GM18502 (cell line): ENCODE data around the gene PRR22.

ENCODE experiments used
- ATAC-seq: cut with Tn5 transposase; IDR thresholded peaks from one replicate; pipeline ENCODE4 v1.9.1; 2021; ENCODE audit warnings: mild to moderate bottlenecking; ENCODE audit not compliant: unreplicated experiment, poor library complexity

The PRR22 gene

GRCh38 chr19:5814852-5815246, 30.3 kb upstream of the PRR22 start:
- no peak for ATAC-seq

- no peak for ATAC-seq
Measured at GRCh38 chr19:5814123-5814851, 29.7 kb upstream of the PRR22 start.

DNA sequence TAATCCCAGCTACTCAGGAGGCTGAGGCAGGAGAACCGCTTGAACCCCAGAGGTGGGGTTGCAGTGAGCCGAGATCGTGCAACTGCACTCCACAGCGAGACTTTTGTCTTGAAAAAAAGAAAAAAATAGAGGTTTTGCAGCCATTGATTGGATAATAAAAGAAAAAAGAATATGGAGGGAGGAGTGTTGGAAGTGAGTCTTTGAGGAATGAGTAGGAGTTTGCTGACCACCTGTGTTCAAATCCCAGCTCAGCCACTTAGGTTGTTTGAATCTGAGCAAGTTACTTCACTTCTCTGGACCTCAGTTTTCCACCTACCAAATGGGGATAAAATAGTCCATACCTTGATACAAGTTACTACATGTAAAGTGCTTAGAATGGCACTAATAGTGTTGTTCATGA, 26.6 kb upstream of the PRR22 start:
- ATAC-seq = no peak

DNA sequence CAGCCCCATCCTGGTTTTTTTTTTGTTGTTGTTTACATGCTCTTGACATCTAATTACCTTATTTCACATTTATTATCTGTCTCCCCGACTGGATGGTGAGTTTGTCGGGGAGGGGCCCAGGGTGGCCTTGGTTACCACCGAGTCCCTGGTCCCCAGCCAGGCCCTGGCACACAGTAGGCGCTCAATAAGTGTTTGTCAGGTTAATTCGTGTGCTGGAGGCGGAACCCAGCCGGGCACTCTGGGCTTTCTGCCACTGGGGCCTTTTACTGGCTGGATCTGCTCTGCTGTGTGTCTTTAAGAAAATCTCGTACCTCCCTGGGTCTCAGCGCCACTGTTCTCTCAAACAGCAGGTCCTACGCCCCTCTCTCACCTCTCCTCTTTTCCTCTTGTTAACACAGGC, 24.9 kb upstream of the PRR22 start:
- ATAC-seq = no peak

GRCh38 chr19:5809053-5809452, 24.5 kb upstream of the PRR22 start:
- no peak for ATAC-seq

DNA sequence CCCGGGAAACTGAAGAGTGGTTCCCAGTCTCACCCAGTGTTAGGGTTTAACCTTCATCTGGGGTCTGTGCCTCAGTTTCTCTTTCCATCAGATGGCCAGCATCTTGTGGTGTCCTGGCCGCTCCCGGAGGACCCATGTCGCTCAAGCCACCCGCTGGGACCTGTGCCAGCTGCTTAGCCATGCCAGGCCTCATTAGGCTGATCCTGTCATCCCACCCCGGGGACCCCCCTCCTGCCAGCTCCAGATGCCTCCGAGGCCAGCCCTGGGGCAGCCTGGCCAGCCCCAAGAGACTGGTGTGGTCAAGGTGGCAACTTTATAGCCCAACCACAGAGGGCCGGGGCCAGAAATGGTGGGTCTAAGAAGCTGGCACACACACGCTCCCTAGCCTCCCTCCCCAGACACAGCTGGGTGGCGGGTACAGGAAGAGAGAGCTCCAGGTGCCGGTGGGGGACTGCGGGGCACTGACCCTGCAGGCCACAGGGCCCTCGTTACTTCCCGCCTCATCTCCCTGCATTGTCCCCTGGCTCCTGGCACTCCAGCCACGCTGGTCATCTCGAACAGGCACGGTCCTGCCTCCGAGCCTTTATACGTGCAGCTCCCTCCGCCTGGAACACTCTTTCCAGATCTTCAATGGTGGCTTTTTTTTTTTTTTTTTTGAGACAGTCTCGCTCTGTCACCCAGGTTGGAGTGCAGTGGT, 23.7 kb upstream of the PRR22 start:
- no peak for ATAC-seq

GRCh38 chr19:5806905-5807304, 22.4 kb upstream of the PRR22 start:
- no peak for ATAC-seq

- no peak for ATAC-seq
Measured at GRCh38 chr19:5806133-5806489, 21.6 kb upstream of the PRR22 start.

DNA sequence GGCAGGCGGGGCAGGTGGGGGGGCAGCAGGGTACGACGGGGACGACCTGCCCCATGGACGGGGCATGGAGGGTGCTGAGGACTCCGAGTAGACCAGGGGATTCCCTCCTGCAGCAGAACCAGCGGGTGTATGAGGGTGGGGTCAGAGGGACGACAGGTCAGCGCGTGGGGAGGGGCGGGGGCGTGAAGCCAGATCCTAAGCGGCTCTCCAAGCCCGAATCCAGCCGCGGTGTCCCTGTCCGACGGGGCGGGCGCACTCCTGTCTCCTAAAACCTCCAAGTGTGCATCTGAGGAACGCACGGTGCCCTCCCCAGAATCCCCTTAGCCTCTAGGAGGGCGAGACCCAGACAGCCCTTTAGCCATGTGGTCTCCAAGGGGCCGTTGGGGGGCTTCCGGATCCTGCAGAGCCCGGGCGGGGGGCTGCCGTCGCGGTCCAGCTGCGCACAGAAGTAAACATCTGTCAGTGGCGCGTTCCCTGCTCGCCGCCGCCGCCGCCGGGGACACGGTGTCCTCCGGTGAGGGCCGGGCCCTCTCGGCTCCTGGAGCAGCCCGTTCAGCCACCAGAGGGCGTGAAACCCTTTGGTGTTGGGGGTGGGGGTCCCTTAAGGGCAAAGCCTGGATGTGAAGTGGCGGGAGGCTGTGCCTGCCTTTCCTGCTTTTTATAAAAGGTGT, 21.1 kb upstream of the PRR22 start:
- ATAC-seq = no peak

- ATAC-seq = no peak
Measured at GRCh38 chr19:5804516-5805461, 20.2 kb upstream of the PRR22 start, which contains the start of gene NRTN. Gene NRTN, plus strand, starts transcription at chr19:5805067. Its CDS starts 19,099 bp downstream, at chr19:5824166.

- ATAC-seq = peak; percentile 82
Measured at GRCh38 chr19:5803752-5804515, 19.4 kb upstream of the PRR22 start.

GRCh38 chr19:5803441-5803751, 18.9 kb upstream of the PRR22 start:
- ATAC-seq = no peak

GRCh38 chr19:5801796-5802619, 17.5 kb upstream of the PRR22 start:
- ATAC-seq = no peak

DNA sequence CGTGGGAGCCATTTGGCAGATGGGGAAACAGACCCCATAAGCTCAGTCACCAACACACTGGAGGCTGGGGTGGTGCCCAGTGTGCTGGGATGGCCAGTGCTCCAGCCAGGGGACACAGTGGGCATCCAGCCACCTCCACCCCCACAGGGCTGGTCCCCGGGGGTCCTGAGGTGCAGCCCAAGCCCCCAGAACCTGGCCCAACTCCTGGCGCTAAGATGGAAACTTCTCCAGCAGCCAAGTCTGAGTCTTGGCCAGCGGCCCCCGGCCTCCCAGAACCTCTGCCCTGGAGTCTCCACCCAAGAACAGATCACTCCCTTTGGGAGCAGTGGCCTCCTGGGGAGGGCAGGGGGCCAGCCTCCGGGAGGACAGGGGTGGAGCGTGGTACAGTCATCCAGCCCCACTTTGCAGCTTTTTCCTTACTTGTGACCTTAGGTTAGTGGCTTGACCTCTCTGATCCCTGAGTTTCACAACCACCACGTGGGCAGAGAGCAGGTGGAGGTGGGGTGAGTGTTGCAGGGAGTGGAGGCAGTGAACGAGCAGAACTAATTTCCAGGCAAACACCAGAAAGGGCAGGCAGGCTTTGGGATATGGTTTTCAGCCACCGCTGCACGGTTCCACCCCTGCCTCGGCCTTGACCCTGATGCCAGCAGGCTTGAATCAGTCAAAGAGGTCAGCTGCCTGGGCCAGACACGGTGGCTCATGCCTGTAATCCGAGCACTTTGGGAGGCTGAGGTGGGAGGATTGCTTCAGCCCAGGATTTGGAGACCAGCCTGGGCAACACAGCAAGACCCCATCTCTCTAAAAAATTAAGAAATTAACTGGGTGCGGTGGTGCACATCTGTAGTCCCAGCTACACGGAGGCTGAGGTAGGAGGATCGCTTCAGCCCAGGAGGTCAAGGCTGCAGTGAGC, 16.1 kb upstream of the PRR22 start:
- no peak for ATAC-seq

DNA sequence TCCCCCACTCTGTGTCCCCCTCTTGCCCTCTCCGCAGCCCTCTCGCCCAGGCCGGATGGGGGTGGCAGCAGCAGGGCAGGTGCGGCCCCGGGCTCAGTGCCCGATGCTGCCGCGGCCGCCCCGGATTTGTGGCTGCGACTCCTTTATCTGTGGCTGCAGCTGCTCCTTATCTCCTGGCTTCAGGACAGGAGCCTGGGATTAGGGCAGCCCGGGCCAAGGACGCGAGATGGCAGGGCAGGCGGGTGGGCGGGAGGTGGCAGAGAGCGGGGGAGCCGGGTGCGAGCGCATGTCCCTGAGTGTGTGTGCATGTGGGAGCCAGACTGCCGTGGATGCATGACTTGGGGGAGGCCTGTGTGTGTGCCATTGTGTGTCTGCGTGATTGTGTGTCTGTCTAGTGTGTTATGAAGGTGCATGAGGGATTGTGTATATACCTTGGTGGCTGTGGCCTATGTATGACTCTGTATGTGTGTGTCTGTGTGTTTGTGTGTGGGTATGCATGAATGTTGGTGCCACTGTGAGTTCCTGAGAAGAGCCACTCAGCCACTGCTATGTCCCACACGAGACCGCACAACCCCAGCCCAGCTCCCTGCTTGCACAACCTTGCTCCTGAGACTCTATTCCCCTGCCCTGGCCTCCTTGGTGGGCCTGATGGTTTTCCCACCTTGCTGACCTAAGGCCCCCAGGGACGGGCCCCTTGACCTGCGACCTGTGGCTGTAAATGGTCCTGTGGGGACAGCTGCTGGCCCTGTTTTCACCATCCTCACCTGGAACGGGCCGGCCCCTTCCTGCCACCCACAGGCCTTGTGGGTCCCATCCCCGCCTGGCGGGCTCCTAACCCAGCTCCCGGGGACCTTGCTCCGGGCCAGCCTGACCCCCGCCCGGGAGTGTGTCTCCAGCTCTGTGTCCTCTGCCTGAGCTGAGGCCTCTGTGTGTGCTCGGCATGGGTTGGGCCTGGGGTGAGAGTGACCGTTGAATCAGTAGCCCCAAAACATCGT, 15.0 kb upstream of the PRR22 start:
- ATAC-seq = no peak

DNA sequence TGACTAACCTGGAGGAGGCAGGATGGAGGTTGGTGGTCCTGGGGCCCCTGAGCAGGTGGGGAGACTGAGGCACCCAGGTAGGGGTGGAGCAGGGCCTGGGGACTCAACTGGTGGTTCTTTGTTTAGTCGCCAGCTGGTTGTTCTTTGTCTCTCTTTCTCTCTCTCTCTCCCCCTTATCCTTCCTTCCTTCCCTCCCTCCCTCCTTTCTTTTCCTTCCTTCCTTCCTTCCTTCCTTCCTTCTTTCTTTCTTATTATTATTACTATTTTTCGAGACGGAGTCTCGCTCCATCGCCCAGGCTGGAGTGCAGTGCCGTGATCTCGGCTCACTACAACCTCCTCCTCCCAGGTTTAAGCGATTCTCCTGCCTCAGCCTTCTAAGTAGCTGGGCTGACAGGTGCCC, 13.7 kb upstream of the PRR22 start:
- ATAC-seq = no peak

- no peak for ATAC-seq
Measured at GRCh38 chr19:5795382-5795919, 10.9 kb upstream of the PRR22 start.
